Naive thymus-derived CD4-positive, alpha-beta T cell (primary cell): ENCODE data around the gene CD36. TPM values are rescaled to one million over a fixed set of nuclear protein-coding genes. Genes with fewer than 3 reads are reported as not detected.

ENCODE experiments used
- ATAC-seq: fragments of 150-1000 bp; cut with Tn5 transposase; 2 replicates; pipeline ENCODE4 v1.10.0; 2021; ENCODE audit warnings: mild to moderate bottlenecking, moderate library complexity
- CTCF ChIA-PET: fragments of 350-600 bp; sonication (Branson Sonifier 250); formaldehyde crosslinking; loops from one replicate; lab custom pipeline; 2021; ENCODE audit warnings: antibody characterized with exemption; lab: Charles Lee
- POLR2A ChIA-PET: fragments of 350-600 bp; sonication (Branson Sonifier 250); formaldehyde crosslinking; loops from one replicate; lab custom pipeline; 2021; ENCODE audit warnings: antibody characterized with exemption, inconsistent platforms; lab: Charles Lee
- DNase-seq, 9 donors: peaks; one replicate each; pipeline versions ENCODE4 v3.0.0 to v3.0.0-alpha.2; 2020 to 2022; ENCODE audit warnings: mixed read lengths in 1 of 9
- H3K27ac ChIP-seq: one replicate; pipeline ENCODE4 v1.7.0; 2013; ENCODE audit warnings: mild to moderate bottlenecking, low read depth, low read length, moderate library complexity
- H3K27me3 ChIP-seq, 2 donors: one replicate each; pipeline ENCODE4 v1.7.0; 2013; ENCODE audit warnings: low read length in 2 of 2, mild to moderate bottlenecking in 2 of 2, moderate library complexity in 2 of 2; ENCODE audit not compliant: control insufficient read depth in 2 of 2, insufficient read depth in 2 of 2
- H3K36me3 ChIP-seq, 3 experiments: 1 replicate in 2 of 3; 2 replicates in 1 of 3; pipeline ENCODE4 v1.7.0; 2013; ENCODE audit warnings: low read length in 3 of 3, mild to moderate bottlenecking in 3 of 3, moderate library complexity in 1 of 3; ENCODE audit not compliant: insufficient read depth in 3 of 3, control insufficient read depth in 2 of 3
- H3K4me1 ChIP-seq, 2 donors: one replicate each; pipeline ENCODE4 v1.7.0; 2013; ENCODE audit warnings: low read length in 2 of 2, mild to moderate bottlenecking in 2 of 2, moderate library complexity in 1 of 2; ENCODE audit not compliant: control insufficient read depth in 2 of 2, insufficient read depth in 2 of 2
- H3K4me3 ChIP-seq: 2 replicates; pipeline ENCODE4 v1.7.0; 2013; ENCODE audit warnings: mild to moderate bottlenecking, low read length
- H3K9me3 ChIP-seq, 3 experiments: 1 replicate in 2 of 3; 2 replicates in 1 of 3; pipeline ENCODE4 v1.7.0; 2013; ENCODE audit warnings: low read length in 3 of 3; ENCODE audit not compliant: control insufficient read depth in 2 of 3
- H3K27ac Mint-ChIP-seq, 9 donors: one replicate each; pipeline ENCODE4 v1.8.0; 2020 to 2022; ENCODE audit warnings: mixed read lengths in 9 of 9, mild to moderate bottlenecking in 8 of 9, moderate library complexity in 5 of 9, inconsistent platforms in 2 of 9
- H3K27me3 Mint-ChIP-seq, 5 donors: one replicate each; pipeline ENCODE4 v1.8.0; 2021 to 2022; ENCODE audit warnings: mixed read lengths in 5 of 5, mild to moderate bottlenecking in 1 of 5
- H3K36me3 Mint-ChIP-seq, 5 donors: one replicate each; pipeline ENCODE4 v1.8.0; 2020 to 2022; ENCODE audit warnings: mixed read lengths in 5 of 5, mild to moderate bottlenecking in 3 of 5, inconsistent platforms in 1 of 5
- H3K4me1 Mint-ChIP-seq, 7 donors: one replicate each; pipeline ENCODE4 v1.8.0; 2020 to 2022; ENCODE audit warnings: mixed read lengths in 7 of 7, mild to moderate bottlenecking in 3 of 7, inconsistent platforms in 1 of 7
- H3K4me3 Mint-ChIP-seq, 10 donors: one replicate each; pipeline ENCODE4 v1.8.0; 2020 to 2022; ENCODE audit warnings: mild to moderate bottlenecking in 10 of 10, mixed read lengths in 10 of 10, moderate library complexity in 6 of 10, inconsistent platforms in 2 of 10
- H3K9me3 Mint-ChIP-seq, 11 donors: one replicate each; pipeline ENCODE4 v1.8.0; 2020 to 2022; ENCODE audit warnings: mixed read lengths in 11 of 11, mild to moderate bottlenecking in 4 of 11, inconsistent platforms in 1 of 11, moderate library complexity in 1 of 11
- intact Hi-C, 2 donors: fragments of 100-400 bp; cut with micrococcal nuclease; formaldehyde crosslinking; loops; one replicate each; pipeline ENCODE4 v1.15.1; 2023
- polyA plus RNA-seq, 2 donors: library from polyadenylated mRNA; unstranded; fragments of 300-500 nt; fragmentation: Illumina TruSeq; gene quantifications; one replicate each; pipeline ENCODE4 v1.2.3, GENCODE V29; 2021
- total RNA-seq, 6 experiments: library from RNA in 5 of 6; stranded (reverse) in 5 of 6; gene quantifications; 1 replicate in 5 of 6; 2 replicates in 1 of 6; pipeline ENCODE4 v1.2.3 and lab custom pipeline; 2021 to 2026

Gene CD36
- total and polyA plus RNA-seq, 7 experiments from 2014 or later, result 0.16 to 109 (median 4.2) TPM; not detected in 1

- no peaks in the 10 kb centered on the region for H3K9me3 ChIP-seq
- intact Hi-C loops, result no loop called here
- no peak overlapping the region for H3K27ac Mint-ChIP-seq
- no peak overlapping the region for H3K4me3 ChIP-seq
- no peak overlapping the region for H3K4me3 Mint-ChIP-seq
- H3K36me3 Mint-ChIP-seq, result no peaks in the 10 kb centered on the region
- peaks cover 0 to 9% (median 0%) of the 10 kb centered on the region in 11 donors for H3K9me3 Mint-ChIP-seq
- CTCF ChIA-PET, result no interaction called here
- H3K36me3 ChIP-seq, result no peaks in the 10 kb centered on the region
- peaks cover 0 to 3% (median 0%) of the 10 kb centered on the region in 7 donors for H3K4me1 Mint-ChIP-seq
- no peak for DNase-seq
- POLR2A ChIA-PET, result no interaction called here
- H3K4me1 ChIP-seq, result no peaks in the 10 kb centered on the region
- no peaks in the 10 kb centered on the region for H3K27me3 Mint-ChIP-seq
- peak; percentile 71 for ATAC-seq
- no peaks in the 10 kb centered on the region for H3K27me3 ChIP-seq
- no peak overlapping the region for H3K27ac ChIP-seq
Observed at GRCh38 chr7:80721883-80722615, 83.6 kb downstream of the CD36 start.

GRCh38 chr7:80722616-80723195 lies 84.3 kb downstream of the CD36 start:
- Mint-ChIP-seq H3K27me3 (no peaks in the 10 kb centered on the region), H3K27ac (no peak overlapping the region), H3K4me3 (no peak overlapping the region), H3K9me3 (peaks cover 0 to 9% (median 0%) of the 10 kb centered on the region in 11 donors), H3K4me1 (peaks cover 0 to 3% (median 0%) of the 10 kb centered on the region in 7 donors), H3K36me3 (no peaks in the 10 kb centered on the region)
- intact Hi-C loops, result no loop called here
- Histone ChIP-seq H3K36me3 (no peaks in the 10 kb centered on the region), H3K9me3 (no peaks in the 10 kb centered on the region), H3K4me3 (no peak overlapping the region), H3K27me3 (no peaks in the 10 kb centered on the region), H3K4me1 (no peaks in the 10 kb centered on the region), H3K27ac (no peak overlapping the region)
- ATAC-seq (peak; percentile 73), DNase-seq (no peak)
- POLR2A ChIA-PET, result no interaction called here
- CTCF ChIA-PET, result no interaction called here

GRCh38 chr7:80724249-80724871 lies 85.9 kb downstream of the CD36 start:
- Histone ChIP-seq H3K4me1 (no peaks in the 10 kb centered on the region), H3K9me3 (no peaks in the 10 kb centered on the region), H3K27me3 (no peaks in the 10 kb centered on the region), H3K27ac (no peak overlapping the region), H3K36me3 (no peaks in the 10 kb centered on the region), H3K4me3 (no peak overlapping the region)
- ChIA-PET POLR2A (no interaction called here), CTCF (no interaction called here)
- ATAC-seq (no peak), DNase-seq (no peak)
- Mint-ChIP-seq H3K27ac (no peak overlapping the region), H3K4me3 (no peak overlapping the region), H3K4me1 (peaks cover 0 to 3% (median 0%) of the 10 kb centered on the region in 7 donors), H3K36me3 (no peaks in the 10 kb centered on the region), H3K9me3 (peaks cover 0 to 9% (median 0%) of the 10 kb centered on the region in 11 donors), H3K27me3 (no peaks in the 10 kb centered on the region)
- intact Hi-C loops, result no loop called here

- peaks cover 0 to 9% (median 0%) of the 10 kb centered on the region in 11 donors for H3K9me3 Mint-ChIP-seq
- DNase-seq (no peak), ATAC-seq (no peak)
- Histone ChIP-seq H3K4me3 (no peak overlapping the region), H3K27me3 (no peaks in the 10 kb centered on the region), H3K36me3 (no peaks in the 10 kb centered on the region), H3K9me3 (no peaks in the 10 kb centered on the region), H3K4me1 (no peaks in the 10 kb centered on the region), H3K27ac (no peak overlapping the region)
- ChIA-PET CTCF (no interaction called here), POLR2A (no interaction called here)
- no peaks in the 10 kb centered on the region for H3K36me3 Mint-ChIP-seq
- no peak overlapping the region for H3K4me3 Mint-ChIP-seq
- intact Hi-C loops, result no loop called here
- peaks cover 0 to 3% (median 0%) of the 10 kb centered on the region in 7 donors for H3K4me1 Mint-ChIP-seq
- H3K27ac Mint-ChIP-seq, result no peak overlapping the region
- no peaks in the 10 kb centered on the region for H3K27me3 Mint-ChIP-seq
Observed at GRCh38 chr7:80725181-80725611, 86.8 kb downstream of the CD36 start.

Other genes starting within 250 kb of the CD36 start
- gene GNAT3, start 126.6 kb upstream of the CD36 start, total RNA-seq, result not detected
- not detected for gene GNAT3, start 126.6 kb upstream of the CD36 start, polyA plus RNA-seq